ENCODE results near the gene DLG2. TPM values are rescaled to one million over a fixed set of nuclear protein-coding genes. Genes with fewer than 3 reads are reported as not detected.
A peak's percentile ranks its signal among the peaks of the same experiment; 100 is the strongest.
"Not testable (repeated sequence)": the region's sequence is repeated elsewhere in the genome, so short reads cannot be mapped to it uniquely, and the experiment has no call there.

Gene DLG2
- total RNA-seq, 4 donors from 2014 or later = 11.0 to 34.2 (median 19.8) TPM

DNA sequence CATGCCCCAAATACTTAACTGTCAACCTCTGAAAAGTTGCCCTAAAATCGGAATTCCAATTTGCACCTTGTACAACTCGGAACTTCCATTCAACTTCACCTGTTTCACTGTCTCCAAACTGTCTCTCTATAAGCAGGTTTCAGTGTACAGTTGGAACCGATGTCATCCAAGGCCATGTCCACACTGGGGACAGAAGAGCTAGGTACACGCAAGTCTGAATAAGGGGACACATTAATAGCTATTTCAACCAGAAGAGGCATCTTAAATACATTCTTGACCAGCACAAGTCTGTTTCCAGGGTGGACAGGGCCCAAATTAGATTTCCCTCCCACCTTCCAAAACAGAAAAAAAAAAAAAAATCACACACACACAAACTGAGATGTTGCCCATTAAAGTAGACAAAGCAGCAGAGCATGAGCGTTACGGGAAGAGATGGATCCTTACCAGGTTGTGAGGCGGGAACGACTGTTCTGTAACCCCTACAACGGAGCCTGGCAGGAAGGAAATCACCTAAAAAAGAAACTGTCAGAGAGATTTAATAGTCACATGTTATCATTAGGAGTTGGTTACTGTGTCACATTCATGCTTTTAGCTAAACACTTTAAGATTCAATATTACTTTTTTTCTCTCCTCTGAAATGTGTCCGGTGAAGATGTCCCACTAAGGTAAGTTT, 36.1 kb upstream of the DLG2 start:
- H3K4me1 ChIP-seq = peaks cover 0 to 61% (median 20%) of the 10 kb centered on the region in 3 donors
- H3K36me3 ChIP-seq = peaks cover 0 to 21% of the 10 kb centered on the region in 2 donors
- H3K9me3 ChIP-seq = no peaks in the 10 kb centered on the region
- H3K27ac ChIP-seq = peak overlapping the region; percentile 91 to 99 (median 95)
- H3K4me3 ChIP-seq = peak overlapping the region; percentile 71 to 82
- ATAC-seq = no peak
- TF ChIP-seq, protein P1, sequence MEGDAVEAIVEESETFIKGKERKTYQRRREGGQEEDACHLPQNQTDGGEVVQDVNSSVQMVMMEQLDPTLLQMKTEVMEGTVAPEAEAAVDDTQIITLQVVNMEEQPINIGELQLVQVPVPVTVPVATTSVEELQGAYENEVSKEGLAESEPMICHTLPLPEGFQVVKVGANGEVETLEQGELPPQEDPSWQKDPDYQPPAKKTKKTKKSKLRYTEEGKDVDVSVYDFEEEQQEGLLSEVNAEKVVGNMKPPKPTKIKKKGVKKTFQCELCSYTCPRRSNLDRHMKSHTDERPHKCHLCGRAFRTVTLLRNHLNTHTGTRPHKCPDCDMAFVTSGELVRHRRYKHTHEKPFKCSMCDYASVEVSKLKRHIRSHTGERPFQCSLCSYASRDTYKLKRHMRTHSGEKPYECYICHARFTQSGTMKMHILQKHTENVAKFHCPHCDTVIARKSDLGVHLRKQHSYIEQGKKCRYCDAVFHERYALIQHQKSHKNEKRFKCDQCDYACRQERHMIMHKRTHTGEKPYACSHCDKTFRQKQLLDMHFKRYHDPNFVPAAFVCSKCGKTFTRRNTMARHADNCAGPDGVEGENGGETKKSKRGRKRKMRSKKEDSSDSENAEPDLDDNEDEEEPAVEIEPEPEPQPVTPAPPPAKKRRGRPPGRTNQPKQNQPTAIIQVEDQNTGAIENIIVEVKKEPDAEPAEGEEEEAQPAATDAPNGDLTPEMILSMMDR (IDR thresholded peaks at IDR 0.05) = no peak
- TF ChIP-seq POLR2A (IDR thresholded peaks at IDR 0.05) = no peak
- no peak for TF ChIP-seq POLR2AphosphoS5 (IDR thresholded peaks at IDR 0.05)
- TF ChIP-seq EP300 (IDR thresholded peaks at IDR 0.05) = no peak
- H3K27me3 ChIP-seq = no peaks in the 10 kb centered on the region
- WGBS, 2 donors (ENCODE audit: low coverage in 1 of 2) = 1 to 2% methylated on average over 10 of the region's 10 CpGs

DNA sequence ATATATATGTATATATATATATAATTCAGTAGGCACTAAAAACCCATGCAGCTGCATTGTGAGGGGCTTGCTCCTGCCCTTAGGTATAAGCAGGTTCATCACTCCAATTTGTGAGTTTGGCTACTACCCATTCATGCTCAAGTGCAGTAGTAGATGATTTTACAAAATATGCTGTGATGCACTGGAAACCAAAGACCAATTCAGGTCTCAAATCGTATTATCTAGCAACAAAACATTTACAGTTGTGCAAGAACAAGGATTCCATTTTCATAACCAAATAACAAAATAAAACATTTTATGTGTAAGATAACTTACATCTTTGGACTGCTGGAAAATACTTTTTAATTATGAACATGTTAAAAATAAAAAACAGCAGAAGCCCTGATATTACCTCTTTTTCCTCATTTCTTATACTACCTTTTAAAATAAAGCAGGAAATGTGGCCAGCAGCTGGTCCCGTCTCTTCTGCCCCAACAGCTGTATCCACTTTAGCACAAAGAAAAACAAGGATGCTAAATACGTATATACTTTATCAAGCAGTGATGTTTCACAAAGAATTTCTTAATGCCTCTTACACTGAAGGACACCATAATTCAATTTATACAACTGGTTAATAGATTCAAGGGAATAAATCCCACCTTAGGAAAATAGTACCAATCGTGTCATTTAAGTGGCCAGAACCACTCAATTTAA, 35.0 kb upstream of the DLG2 start:
- Histone ChIP-seq H3K4me1 (peaks cover 2 to 72% (median 24%) of the 10 kb centered on the region in 3 donors), H3K27ac (no peak overlapping the region), H3K36me3 (peaks cover 0 to 30% of the 10 kb centered on the region in 2 donors), H3K9me3 (no peaks in the 10 kb centered on the region), H3K27me3 (no peaks in the 10 kb centered on the region), H3K4me3 (peak overlapping the region; percentile 71 to 82)
- 1 to 9% methylated on average over 4 of the region's 4 CpGs for WGBS, 2 donors (ENCODE audit: low coverage in 1 of 2)
- TF ChIP-seq EP300 (IDR thresholded peaks at IDR 0.05) (no peak), POLR2A (IDR thresholded peaks at IDR 0.05) (no peak), POLR2AphosphoS5 (IDR thresholded peaks at IDR 0.05) (no peak)
- TF ChIP-seq, protein P1 (IDR thresholded peaks at IDR 0.05) = no peak
- ATAC-seq = no peak

DNA sequence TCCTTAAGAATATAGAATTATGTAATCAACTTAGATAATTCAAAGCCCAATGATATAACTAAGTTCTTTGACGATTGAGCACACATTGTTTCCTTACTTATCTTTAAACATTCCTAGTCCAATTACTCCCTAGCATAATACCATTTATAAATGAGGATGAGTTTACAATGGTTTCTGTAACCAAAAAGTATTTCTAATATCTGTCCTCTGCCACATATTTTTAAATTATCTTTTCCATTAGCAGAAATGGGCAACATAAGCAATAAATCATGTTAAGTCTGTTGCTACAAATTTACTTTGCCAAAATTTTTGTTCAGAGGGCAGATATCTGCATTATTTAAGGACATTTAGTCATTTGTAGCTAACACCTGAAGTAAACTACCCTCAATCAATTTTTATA, 31.0 kb upstream of the DLG2 start:
- Histone ChIP-seq H3K9me3 (no peaks in the 10 kb centered on the region), H3K27ac (no peak overlapping the region), H3K4me3 (no peak overlapping the region), H3K4me1 (peaks cover 2 to 69% (median 24%) of the 10 kb centered on the region in 3 donors), H3K27me3 (no peaks in the 10 kb centered on the region), H3K36me3 (peaks cover 0 to 70% of the 10 kb centered on the region in 2 donors)
- 11 to 33% methylated on average over 1 of the region's 1 CpG for WGBS, 2 donors (ENCODE audit: low coverage in 1 of 2)
- no peak for ATAC-seq
- TF ChIP-seq POLR2AphosphoS5 (IDR thresholded peaks at IDR 0.05) (no peak), POLR2A (IDR thresholded peaks at IDR 0.05) (no peak), EP300 (IDR thresholded peaks at IDR 0.05) (no peak)
- TF ChIP-seq, protein P1 (IDR thresholded peaks at IDR 0.05) = no peak

DNA sequence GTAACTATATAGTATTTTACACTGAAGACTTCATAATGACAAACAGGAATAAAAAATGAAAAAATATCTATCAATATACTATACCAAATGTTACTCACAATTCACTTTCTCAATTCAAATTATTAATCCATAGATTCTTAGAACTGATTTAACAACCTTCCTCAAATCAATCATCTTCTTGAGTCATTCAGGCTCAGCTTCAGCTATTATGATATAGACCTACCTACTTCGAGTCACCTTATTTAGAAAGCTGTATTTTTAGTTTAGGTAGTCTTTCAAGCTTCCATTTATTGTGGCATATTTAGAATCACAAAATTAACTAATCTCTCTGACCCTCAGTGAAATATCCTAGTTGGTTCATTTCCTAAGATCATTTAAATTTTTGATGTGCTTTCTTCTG, 29.6 kb upstream of the DLG2 start:
- TF ChIP-seq POLR2AphosphoS5 (IDR thresholded peaks at IDR 0.05) (no peak), EP300 (IDR thresholded peaks at IDR 0.05) (no peak), POLR2A (IDR thresholded peaks at IDR 0.05) (no peak)
- TF ChIP-seq, protein P1 (IDR thresholded peaks at IDR 0.05) = no peak
- peaks cover 0 to 78% of the 10 kb centered on the region in 2 donors for H3K36me3 ChIP-seq
- H3K4me1 ChIP-seq = peaks cover 2 to 55% (median 15%) of the 10 kb centered on the region in 3 donors
- no peak overlapping the region for H3K27ac ChIP-seq
- ATAC-seq = no peak
- no peak overlapping the region for H3K4me3 ChIP-seq
- H3K27me3 ChIP-seq = no peaks in the 10 kb centered on the region
- H3K9me3 ChIP-seq = no peaks in the 10 kb centered on the region
- 86 to 89% methylated on average over 1 of the region's 1 CpG for WGBS, 2 donors (ENCODE audit: low coverage in 1 of 2)

DNA sequence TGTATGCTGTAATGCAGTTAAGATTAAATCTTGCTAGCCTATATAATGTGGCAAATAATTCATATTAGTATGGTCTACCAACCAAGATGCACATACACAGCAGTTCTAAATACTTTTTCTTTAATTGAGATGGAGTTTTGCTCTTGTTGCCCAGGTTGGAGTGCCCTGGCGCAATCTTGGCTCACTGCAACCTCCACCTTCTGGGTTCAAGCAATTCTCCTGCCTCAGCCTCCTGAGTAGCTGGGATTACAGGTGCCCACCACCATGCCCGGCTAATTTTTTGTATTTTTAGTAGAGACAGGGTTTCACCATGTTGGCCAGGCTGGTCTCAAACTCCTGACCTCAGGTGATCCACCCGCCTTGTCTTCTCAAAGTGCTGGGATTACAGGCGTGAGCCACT, 27.2 kb upstream of the DLG2 start:
- not testable (repeated sequence) for H3K4me3 ChIP-seq, H3K27ac ChIP-seq, ATAC-seq, H3K9me3 ChIP-seq, H3K27me3 ChIP-seq
- peaks cover 0 to 76% of the 10 kb centered on the region in 2 donors for H3K36me3 ChIP-seq
- WGBS, 2 donors (ENCODE audit: low coverage in 1 of 2) = 92% methylated on average over 4 of the region's 4 CpGs
- H3K4me1 ChIP-seq = peaks cover 2 to 34% (median 3%) of the 10 kb centered on the region in 3 donors
